HepG2 (cell line): ENCODE measurements around the gene FBXW8. TPM values are rescaled to one million over a fixed set of nuclear protein-coding genes. Genes with fewer than 3 reads are reported as not detected.
A peak's percentile ranks its signal among the peaks of the same experiment; 100 is the strongest.

Experiments
- DNMT3B ChIP-seq: conservative IDR thresholded peaks from 2 replicates; pipeline ENCODE4 v1.6.1; 2016; ENCODE audit warnings: missing biosample characterization, control low read depth
- ELF1 ChIP-seq: sonication (generic); formaldehyde crosslinking; IDR thresholded peaks from 2 replicates; pipeline ENCODE4 v1.4.0; 2020; ENCODE audit warnings: missing genetic modification reagents
- ELK4 ChIP-seq: sonication (generic); formaldehyde crosslinking; IDR thresholded peaks from 2 replicates; pipeline ENCODE4 v1.9.0; 2021; ENCODE audit warnings: missing genetic modification reagents, borderline replicate concordance
- FOXA3 ChIP-seq: IDR thresholded peaks from 2 replicates; pipeline ENCODE4 v1.6.1; 2016; ENCODE audit warnings: missing genetic modification reagents, missing compliant biosample characterization
- HNF1A ChIP-seq, 2 experiments: sonication (generic) in 1 of 2; formaldehyde crosslinking in 1 of 2; IDR thresholded peaks; 2 replicates each; pipeline versions ENCODE4 v1.4.0 to v1.6.1; 2016 to 2020; ENCODE audit warnings: borderline replicate concordance in 1 of 2, low read depth in 1 of 2, mild to moderate bottlenecking in 1 of 2, missing genetic modification reagents in 1 of 2
- KDM5B ChIP-seq: sonication (generic); formaldehyde crosslinking; IDR thresholded peaks from 2 replicates; pipeline ENCODE4 v1.4.0; 2020; ENCODE audit warnings: missing genetic modification reagents, mild to moderate bottlenecking, borderline replicate concordance
- MXD3 ChIP-seq: IDR thresholded peaks from 2 replicates; pipeline ENCODE4 v1.6.1; 2016; ENCODE audit warnings: mild to moderate bottlenecking, missing biosample characterization, missing genetic modification reagents
- MXI1 ChIP-seq: IDR thresholded peaks from 3 replicates; pipeline ENCODE4 v1.6.1; 2012; ENCODE audit warnings: low read depth, low read length, inconsistent platforms, borderline replicate concordance
- PHF21A ChIP-seq: sonication (generic); formaldehyde crosslinking; IDR thresholded peaks from 2 replicates; pipeline ENCODE4 v1.5.0; 2020; ENCODE audit warnings: mild to moderate bottlenecking, missing genetic modification reagents
- RXRA ChIP-seq: sonication (generic); formaldehyde crosslinking; IDR thresholded peaks from 2 replicates; pipeline ENCODE4 v1.5.1; 2020; ENCODE audit warnings: missing genetic modification reagents
- SAFB2 ChIP-seq: sonication (generic); formaldehyde crosslinking; IDR thresholded peaks from 2 replicates; pipeline ENCODE4 v1.5.1; 2020; ENCODE audit warnings: missing genetic modification reagents, low read depth, mild to moderate bottlenecking, borderline replicate concordance
- ZNF414 ChIP-seq: sonication (generic); formaldehyde crosslinking; IDR thresholded peaks from 2 replicates; pipeline ENCODE4 v1.5.0; 2020; ENCODE audit warnings: missing genetic modification reagents
- ZZZ3 ChIP-seq: sonication (generic); formaldehyde crosslinking; IDR thresholded peaks from 2 replicates; pipeline ENCODE4 v1.4.0; 2020; ENCODE audit warnings: missing genetic modification reagents, mild to moderate bottlenecking, borderline replicate concordance
- polyA plus RNA-seq, 8 experiments: library from polyadenylated mRNA; depleted of rRNA in 3 of 8; stranded (reverse) in 7 of 8; unstranded in 1 of 8; fragments of >200 nt; fragmentation: Illumina TruSeq in 4 of 8; extraction: Trizol in 4 of 8; gene quantifications; 2 replicates each; pipeline versions ENCODE4 v1.2.1 to v1.2.3, GENCODE V29; 2011 to 2016; ENCODE audit warnings: low read depth in 4 of 8, missing spikeins in 1 of 8, mixed read lengths in 1 of 8; ENCODE audit not compliant: insufficient read depth in 1 of 8
- total RNA-seq, 5 experiments: library from RNA; depleted of rRNA; stranded (reverse); fragments of >200 nt; fragmentation: Illumina TruSeq; extraction: Trizol; gene quantifications; 2 replicates each; pipeline ENCODE4 v1.2.3, GENCODE V29; 2016; ENCODE audit warnings: low read depth in 1 of 5
- TF ChIP-seq, protein P1 (sequence below): sonication (generic); formaldehyde crosslinking; IDR thresholded peaks from 2 replicates; pipeline ENCODE4 v1.5.0; 2020; ENCODE audit warnings: mild to moderate bottlenecking, missing genetic modification reagents, borderline replicate concordance

Gene FBXW8
- total and polyA plus RNA-seq, 2 of the 13 experiments (the other 11 are each of a cell fraction or from before 2014, with no cell fraction given), result 5.1 to 5.9 TPM

DNA sequence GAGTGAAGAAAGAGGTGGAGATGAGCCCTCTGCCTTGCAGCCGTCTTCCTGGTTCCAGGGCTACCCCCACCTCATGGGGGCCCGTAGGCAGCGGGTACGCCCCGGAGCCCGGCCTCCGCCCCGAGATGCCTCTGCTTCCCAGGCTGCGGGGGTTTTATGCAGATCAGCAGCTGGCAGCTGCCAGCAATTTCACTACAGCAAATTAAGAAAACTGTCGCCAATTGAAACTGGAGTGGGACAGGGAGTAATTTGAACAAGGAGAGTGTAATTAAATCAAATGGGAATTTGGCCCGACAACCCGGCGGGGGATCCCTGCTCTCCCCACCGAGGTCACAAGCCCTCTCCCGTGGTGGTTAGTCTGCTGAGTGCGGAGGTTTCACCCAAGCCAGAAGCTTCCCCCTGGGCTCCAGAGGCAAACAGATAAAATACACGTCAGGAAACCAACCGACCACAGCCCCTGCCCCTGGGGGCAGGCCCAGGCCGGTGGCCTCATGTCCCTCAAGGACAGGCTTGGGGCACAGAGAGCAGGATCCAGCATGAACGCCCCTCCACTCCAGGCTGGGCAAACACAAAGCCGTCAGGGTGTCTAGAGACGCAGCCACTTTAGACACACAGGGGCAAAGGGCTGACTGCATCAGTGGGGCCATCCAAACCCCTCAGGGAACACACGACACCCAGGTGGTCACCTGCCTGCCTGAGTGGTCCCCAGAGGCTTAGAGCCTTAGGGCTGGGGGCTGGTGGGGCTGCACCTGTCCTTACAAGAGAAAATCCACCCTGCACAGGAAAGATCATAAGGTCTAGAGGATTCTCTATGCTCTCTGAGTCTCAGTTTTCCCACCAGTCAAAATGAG, 134.6 kb downstream of the FBXW8 start (continued):
- TF ChIP-seq, protein P1, sequence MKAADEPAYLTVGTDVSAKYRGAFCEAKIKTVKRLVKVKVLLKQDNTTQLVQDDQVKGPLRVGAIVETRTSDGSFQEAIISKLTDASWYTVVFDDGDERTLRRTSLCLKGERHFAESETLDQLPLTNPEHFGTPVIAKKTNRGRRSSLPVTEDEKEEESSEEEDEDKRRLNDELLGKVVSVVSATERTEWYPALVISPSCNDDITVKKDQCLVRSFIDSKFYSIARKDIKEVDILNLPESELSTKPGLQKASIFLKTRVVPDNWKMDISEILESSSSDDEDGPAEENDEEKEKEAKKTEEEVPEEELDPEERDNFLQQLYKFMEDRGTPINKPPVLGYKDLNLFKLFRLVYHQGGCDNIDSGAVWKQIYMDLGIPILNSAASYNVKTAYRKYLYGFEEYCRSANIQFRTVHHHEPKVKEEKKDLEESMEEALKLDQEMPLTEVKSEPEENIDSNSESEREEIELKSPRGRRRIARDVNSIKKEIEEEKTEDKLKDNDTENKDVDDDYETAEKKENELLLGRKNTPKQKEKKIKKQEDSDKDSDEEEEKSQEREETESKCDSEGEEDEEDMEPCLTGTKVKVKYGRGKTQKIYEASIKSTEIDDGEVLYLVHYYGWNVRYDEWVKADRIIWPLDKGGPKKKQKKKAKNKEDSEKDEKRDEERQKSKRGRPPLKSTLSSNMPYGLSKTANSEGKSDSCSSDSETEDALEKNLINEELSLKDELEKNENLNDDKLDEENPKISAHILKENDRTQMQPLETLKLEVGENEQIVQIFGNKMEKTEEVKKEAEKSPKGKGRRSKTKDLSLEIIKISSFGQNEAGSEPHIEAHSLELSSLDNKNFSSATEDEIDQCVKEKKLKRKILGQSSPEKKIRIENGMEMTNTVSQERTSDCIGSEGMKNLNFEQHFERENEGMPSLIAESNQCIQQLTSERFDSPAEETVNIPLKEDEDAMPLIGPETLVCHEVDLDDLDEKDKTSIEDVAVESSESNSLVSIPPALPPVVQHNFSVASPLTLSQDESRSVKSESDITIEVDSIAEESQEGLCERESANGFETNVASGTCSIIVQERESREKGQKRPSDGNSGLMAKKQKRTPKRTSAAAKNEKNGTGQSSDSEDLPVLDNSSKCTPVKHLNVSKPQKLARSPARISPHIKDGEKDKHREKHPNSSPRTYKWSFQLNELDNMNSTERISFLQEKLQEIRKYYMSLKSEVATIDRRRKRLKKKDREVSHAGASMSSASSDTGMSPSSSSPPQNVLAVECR (CRISPR knock-in tag), result peak; percentile 59; the same call in 1 of the 2 replicates
- TF ChIP-seq ELK4 (CRISPR knock-in tag) (no peak), FOXA3 (CRISPR knock-in tag) (peak; percentile 38; the same call in 1 of the 2 replicates), ELF1 (CRISPR knock-in tag) (0 out of 2 replicates have a peak, but pooled peaks have one; percentile 35), ZNF414 (CRISPR knock-in tag) (peak; percentile 88; the same call in 1 of the 2 replicates), ZZZ3 (CRISPR knock-in tag) (no peak), KDM5B (CRISPR knock-in tag) (0 out of 2 replicates have a peak, but pooled peaks have one; percentile 36), HNF1A (IDR thresholded peaks at IDR 0.05; ENCODE audit: low read depth) (no peak; the same call in 1 of the 2 replicates), HNF1A (CRISPR knock-in tag; IDR thresholded peaks at IDR 0.05; ENCODE audit: borderline replicate concordance) (peak; percentile 58; the same call in 1 of the 2 replicates), DNMT3B (CRISPR knock-in tag) (no peak), SAFB2 (CRISPR knock-in tag) (0 out of 2 replicates have a peak, but pooled peaks have one; percentile 12), MXI1 (peak; percentile 70; the same call in 2 of the 3 replicates), RXRA (CRISPR knock-in tag) (peak; percentile 72), PHF21A (CRISPR knock-in tag) (peak; percentile 65), MXD3 (CRISPR knock-in tag) (no peak)
